A204.1 (cell line): ENCODE results near the gene ANO9.
"Not testable (repeated sequence)": the region's sequence is repeated elsewhere in the genome, so short reads cannot be mapped to it uniquely, and the experiment has no call there.

Source experiments
- FAIRE-seq: peaks from 2 replicates; lab custom pipeline; 2012; peaks lifted over from hg19 to GRCh38; lab: Jason Lieb, UNC

The ANO9 gene

DNA sequence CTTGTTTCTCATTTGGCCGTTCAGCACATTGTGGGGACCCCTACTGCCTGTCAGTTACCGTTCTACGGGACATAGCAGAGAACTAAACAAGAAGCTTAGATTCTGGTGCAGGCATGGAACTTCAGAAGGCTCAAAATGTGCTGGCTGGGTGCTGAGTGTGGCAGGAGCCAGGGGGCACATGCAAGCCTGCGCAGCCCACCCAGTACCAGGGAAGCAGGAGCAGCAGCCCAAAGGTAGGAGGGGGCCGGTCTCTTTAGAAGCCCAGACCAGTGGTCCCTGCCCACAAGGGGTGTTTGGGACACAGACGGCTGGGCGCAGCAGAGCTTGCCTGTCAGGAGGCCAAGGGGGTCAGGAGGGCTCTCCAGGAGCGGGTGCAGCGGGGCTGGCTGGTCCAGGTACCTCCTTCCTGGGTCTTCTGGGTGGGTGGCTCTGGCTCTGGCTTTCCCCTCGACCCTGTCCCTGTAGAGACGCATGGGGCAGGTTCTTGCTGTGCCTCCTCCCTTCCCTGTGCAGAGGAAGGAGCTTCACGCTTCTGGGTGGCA, 10.5 kb upstream of the ANO9 start:
- no peak for FAIRE-seq

DNA sequence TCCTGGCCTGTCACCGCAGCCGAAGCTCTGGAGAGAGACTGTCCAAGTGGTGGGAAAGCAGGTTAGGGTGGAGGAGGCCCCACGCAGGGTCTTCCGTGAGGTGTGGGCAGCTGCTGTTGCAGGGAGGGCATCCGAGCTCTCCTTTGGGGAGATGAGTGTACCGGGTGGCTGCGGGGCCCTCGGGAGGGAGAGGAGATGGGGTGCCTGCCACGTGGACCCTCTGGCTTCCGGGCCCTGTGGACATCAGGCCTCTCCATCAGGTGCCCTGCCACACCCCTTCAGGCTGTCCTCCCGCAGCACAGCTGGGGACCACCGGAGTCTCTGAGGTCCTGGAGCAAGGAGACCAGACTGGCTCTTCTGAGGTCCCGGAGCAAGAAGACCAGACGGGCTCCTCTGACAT, 9.9 kb upstream of the ANO9 start:
- FAIRE-seq = no peak

DNA sequence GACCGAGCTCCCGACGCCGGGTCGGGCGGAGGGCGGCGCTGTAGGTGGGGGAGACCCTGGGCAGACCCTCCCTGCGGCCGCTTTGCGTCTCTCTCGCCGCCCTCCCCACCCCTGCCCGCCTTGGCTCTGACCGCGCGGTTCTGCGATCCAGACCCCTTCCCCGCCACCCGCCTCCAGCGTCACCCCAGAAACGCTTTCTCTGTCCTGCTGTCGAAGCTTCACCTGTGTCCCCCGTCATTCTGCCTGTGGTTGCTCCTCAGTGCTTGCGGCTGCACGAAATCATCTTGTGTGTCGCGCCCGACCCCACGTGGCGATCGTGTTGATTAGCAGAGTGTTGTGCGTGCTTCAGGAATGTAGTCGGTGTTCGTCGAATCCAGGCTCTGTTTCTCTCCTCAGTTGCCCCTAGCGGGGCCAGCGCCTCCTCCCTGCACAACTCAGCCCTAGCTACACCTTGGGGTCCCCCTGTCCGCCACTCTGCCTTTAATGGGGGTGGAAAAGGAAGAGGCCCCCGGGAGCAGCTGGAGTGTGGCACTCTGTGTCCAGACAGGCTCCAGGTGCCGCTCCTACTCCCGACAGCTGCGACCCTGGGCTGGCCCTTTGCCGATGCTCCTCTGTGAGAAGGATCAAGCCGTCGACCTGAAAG, 9.1 kb upstream of the ANO9 start:
- no peak for FAIRE-seq

DNA sequence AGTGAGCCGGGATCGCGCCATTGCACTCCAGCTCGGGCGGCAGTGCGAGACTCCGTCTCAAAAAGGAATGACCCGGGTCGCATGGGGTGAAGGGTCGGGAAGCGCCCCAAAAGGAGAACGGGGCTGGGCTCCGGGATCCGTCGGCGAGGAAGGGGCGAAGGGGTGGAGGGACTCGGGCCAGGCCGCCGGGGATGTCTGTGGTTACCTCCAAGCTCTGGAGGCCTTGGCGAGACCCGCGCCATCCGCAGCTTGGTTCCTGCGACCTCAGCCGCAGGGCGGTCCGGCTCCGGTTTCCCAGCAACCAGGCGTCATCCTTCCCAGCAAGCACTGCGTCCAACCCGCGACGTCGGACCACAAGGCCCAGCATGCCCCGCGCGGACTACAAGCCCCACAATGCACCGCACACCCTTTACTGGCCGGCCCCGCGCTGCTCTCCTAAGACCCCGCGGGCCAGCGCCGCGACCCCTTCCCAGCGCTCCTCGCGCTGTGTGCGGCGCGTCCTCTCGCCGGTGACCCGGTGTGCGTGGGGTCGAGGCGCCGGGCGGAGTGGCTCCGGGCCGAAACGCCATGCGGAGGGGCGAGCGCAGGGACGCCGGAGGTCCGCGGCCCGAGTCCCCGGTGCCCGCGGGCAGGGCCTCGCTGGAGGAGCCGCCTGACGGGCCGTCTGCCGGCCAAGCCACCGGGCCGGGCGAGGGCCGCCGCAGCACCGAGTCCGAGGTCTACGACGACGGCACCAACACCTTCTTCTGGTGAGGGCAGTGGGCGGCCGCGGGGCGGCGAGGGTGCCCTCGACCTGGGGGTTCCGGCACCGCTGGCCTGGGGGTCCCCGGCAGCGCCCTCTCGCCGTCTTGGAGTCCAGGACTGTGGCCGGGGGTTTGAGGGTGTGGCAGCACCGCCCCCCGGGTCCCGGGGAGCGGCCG, 8.3 kb upstream of the ANO9 start, which contains the start of gene PTDSS2:
Gene PTDSS2 (plus strand): TSS at position 391 of the 920 bp plus-strand sequence. CDS start 177 bp downstream, at position 568.
- FAIRE-seq = peak; percentile 71

DNA sequence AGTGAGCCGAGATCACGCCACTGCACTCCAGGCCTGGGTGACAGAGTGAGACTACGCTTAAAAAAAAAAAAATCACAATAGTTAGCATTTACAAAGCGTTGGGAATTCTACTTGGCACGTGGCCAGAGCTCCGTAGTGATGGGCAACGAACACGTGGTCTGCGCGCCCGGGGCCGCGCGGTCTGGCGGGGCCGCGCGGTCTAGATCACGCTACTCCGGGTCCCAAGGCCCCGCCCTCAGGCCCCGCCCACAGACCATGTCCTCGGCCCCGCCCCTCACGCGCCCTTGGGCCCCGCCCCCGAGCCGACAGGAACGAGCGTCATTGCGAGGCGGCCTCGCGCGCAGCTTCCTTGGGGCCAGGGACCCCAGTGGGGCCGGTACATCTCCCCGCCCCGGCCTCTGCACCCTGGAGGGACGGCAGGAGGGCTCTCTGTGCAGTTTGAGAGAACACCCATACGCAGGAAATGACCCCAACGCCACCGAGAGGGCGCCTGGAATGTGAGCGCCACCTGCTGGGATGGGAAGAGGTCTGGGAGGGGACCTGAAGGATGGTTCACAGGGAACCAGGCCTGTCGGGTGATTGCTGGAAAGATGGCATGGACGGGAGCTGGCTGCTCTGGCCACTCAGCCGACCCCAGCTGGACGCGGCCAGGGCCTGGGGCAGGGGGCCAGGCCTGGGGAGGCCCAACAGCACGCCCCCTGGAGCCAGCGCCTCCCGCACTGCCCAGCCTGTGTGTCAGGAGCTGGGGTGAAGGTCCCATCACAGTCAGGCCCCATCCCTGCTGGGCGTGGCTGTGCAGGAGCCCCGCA, 6.3 kb upstream of the ANO9 start:
- FAIRE-seq = no peak

DNA sequence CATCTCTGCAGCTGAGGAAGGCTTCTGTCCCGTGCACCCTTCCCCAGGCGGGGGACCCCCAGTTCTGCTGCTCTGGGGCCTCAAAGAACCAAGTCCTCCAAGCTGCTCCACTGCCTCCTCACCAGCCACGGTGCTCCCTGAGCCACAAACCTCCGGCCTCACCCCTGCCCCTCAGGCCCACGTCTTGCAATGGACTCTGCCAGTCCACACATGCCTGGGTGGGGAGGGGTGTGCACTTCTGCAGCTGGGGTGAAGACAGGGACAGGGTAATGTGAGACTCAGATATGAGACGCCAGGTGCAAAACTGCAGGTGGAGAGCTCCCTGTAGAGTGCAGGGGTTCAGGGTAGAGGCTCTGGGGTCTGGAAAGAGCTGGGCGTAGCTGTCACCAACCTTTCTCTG, 5.1 kb upstream of the ANO9 start:
- no peak for FAIRE-seq

DNA sequence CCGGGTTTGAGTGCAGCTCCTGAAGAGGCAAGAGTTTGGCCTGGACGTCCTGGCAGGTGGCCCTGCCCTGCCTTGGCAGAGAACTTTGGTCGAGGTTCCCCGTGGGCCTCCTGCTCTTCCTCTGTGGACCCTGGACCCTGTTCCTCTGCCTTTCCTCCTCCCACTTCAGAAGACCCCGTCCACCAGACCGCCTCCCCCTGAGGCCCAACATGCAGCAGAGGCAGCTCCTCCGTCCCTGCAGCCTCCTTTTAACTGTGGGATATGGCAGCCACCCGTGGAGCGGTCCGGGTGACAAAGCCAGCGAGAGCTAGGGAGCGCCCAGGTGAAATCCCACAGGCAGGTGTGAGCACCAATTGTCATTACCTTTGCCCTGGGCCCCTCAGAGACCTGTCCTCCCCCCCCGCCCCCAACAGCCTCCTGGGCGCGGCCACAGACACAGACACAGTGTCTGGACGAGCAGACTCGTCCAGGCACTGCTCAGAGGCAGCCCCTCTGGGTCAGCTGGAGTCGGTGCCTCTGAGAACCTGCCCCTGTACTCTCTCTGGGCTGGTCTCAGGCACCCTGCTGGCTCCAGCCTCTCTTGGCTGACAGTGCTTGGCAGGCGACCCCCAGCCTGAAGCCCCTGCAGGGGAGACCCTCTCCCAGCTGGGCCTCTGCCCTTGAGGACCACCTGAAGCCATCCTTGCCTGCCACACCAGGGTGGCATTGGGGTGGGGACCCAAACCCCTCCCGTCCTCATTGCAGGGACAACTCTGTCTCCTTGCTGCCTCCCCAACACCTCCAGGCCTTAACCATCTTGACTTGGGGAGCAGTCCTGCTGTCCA, 4.2 kb upstream of the ANO9 start:
- no peak for FAIRE-seq

DNA sequence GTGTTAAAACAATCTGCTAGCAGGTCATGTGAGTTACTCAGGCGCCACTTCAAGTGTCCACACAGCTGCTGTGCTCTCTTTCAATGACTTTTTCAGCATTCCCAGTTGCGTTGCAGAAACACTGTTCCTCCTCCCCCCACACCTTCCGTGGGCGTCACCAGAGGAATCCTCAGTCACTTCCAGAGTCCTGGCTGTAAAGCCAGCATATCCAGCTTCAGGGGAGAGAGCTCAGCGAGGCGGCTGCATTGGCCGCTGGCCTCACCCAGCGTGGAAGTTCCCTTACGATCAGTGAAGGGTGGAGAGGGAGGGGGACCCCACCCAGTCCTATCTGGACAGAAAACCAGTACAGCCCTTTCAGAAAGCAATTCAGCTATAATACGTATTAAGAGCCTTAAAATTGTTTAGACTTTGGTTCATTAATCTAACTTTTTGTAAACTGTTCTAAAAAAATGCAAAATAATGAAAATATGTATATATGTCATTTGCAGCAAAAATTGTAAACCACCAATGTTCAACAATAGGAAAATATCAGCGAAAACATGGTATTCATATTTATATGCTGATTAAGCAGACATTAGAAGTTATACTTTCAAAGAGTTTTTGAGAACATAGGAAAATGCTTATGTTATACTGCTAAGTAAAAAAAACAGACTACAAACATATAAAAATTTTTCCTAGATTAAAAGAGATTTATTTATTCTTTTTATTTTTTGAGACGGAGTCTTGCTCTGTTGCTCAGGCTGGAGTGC, 2.8 kb upstream of the ANO9 start:
- FAIRE-seq = no peak

DNA sequence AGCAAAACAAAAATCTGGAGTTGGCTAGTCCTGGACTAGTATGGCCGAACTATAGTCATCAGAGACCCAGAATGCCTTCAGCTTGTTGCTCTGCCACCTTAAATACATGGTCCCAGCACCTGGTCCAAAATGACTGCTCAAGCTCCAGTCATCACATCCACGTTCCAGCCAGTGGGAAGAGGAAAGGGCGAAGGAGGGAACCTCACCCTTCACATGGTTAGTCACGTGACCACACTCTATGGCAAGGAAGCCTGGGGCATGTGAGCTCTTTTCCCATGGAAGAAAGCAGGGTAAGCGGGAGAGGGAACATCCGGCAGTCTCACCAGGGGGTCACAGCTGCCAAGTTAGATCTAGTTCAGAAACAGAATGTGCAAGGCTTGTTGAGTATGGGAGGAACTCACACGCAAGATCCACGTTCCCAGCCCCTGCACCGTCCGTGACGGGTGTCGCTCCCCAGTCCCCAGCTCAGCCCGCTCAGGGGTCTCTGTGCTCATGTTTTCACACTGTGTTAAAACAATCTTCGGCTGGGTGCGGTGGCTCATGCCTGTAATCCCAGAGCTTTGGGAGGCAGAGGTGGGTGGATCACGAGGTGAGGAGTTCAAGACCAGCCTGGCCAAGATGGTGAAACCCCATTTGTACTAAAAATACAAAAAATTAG, 1.9 kb upstream of the ANO9 start:
- no peak for FAIRE-seq

DNA sequence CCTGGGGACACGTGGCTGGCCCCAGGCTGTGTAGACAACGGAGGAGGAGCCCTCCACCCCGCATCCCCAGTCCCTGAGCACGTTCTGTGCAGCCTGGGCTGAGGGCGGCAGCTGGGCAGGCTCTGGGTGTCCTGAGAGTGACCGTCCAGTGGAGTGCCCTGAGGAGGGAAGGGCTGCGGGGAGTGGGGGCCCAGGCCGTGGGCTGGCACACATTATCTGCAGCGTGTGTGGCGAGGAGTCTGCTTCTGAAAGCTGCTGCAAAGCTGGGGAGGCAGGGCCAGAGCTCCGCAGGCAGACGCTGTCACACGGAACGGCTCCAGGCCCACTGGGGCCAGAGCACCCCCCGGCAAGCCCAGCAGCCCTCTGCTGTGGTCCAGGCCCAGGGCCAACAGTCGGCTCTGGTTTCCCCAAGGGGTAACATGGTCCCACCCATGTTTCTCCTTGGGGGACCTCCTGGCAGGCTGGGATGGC, 835 bp upstream of the ANO9 start:
- no peak for FAIRE-seq

DNA sequence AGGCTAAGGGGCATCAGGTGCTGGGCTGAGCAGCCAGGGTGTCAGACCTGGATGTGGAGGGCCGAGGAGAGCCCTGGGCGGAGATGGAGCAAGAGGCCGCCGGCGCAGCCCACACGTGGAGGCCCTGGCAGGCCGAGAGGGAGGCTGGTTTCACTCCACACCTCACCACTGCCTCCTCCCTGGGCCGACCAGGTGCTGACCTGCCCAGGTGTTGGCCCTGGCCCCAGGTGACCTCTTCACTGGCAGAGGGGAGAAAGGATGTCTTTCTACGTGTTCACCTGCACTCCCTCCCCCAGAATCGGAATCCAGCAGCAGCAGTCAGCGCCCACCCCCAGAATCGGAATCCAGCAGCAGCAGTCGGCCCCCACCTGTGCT, 781 bp downstream of the ANO9 start:
- no peak for FAIRE-seq

DNA sequence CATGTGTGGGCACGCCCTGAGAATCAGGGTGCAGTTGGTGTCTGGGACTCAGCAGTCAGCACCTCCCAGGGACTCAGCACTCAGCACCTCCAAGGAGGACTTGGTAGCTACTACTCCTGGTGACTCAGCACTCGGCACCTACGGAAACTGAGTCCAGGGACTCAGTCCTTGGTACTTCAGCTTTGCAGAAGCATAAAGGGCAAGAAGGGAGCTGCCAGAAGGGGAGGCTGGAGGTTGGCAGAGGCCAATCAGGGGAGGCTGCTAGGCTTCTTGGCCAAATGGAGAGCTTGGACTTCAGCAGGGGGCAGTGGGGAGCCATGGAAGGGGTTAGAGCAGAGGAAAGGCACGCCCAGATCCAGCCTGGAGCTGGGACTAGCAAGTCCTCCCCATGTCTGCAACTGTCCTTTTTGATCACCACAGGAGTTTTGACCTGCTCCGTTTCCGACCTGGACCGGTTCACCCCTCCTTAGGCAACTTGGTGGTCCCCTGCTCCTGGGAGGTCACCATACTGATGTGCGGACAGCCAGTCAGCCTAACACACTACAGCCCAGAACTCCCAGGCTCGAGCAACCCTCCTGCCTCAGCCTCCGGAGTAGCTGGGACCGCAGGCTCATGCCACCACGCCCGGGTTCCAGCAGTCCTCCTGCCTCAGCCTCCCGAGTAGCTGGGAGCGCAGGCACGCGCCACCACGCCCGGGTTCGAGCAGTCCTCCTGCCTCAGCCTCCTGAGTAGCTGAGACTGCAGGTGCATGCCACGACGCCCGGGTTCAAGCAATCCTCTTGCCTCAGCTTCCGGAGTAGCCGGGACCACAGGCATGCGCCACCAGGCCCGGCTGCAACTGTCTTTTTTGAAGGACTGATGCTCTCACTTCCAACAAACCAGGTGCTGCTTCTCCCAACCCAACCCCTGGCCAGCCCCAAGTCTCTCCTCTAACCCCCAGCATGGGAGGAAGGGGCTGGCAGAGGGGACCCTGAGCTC, 1.5 kb downstream of the ANO9 start:
- FAIRE-seq = no peak

DNA sequence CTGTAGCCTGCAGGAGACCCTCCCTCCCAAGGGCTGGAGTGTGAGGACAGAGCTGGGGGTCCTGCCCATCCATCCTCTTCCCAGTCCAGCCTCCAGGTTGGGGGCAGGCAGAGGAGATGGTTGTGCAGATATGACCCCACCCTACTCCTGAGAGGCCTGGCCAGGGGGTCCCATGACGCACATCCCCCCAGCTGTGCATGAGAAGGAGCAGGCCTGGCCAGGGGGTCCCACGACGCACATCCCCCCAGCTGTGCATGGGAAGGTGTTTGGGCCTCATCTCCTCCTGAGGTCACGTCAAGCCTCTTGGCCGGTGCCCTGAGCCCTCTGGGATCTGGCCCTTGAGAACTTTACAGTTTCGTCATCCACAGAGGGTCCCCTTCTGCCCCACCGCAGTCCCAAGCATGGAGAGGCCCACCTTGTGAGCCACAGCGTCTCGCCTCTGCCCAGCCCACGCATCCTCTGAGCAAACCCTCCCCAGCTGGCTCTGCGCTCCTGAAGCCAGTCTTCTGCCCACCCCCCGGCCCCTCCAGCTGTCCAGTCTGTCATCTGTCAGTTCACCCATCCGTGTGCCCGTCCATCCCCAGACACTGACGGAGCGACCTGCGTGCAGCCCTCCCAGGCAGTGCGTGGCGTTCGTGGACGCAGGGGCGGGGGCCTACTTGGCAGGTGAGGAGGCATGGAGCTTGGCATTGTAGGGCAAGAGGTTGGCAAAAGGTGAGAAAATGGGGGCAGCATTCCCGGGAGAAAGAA, 2.3 kb downstream of the ANO9 start:
- FAIRE-seq = no peak

DNA sequence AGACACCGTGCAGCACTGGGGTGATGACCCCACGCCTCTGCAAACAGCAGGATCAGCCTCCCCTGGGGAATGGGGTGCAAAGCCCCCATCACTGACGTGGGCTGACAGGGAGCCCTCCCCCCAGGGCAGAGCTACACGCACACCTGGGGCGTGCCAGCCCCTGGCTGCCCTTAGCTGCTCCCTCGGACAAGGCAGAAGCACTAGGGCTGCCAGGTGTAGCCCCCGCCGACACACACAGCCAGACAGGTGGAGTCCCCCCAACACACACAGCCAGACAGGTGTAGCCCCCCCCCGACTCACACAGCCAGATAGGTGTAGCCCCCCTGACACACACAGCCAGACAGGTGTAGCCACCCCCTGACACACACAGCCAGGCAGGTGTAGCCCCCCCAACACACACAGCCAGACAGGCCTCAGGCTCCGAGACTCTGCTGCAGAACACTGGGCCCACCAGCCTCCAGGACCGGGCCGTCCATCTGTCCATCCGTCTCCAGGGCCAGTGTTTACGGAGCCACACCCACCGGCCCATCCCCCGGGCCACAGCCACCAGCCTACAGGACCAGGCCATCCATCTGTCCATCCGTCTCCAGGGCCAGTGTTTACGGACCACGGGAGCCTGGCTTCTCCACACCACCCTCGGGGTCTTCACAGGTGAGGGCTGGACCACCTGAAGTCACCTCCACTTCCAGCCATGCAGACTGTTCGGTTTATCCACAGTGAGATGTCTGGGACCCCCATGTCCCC, 3.5 kb downstream of the ANO9 start:
- no peak for FAIRE-seq

DNA sequence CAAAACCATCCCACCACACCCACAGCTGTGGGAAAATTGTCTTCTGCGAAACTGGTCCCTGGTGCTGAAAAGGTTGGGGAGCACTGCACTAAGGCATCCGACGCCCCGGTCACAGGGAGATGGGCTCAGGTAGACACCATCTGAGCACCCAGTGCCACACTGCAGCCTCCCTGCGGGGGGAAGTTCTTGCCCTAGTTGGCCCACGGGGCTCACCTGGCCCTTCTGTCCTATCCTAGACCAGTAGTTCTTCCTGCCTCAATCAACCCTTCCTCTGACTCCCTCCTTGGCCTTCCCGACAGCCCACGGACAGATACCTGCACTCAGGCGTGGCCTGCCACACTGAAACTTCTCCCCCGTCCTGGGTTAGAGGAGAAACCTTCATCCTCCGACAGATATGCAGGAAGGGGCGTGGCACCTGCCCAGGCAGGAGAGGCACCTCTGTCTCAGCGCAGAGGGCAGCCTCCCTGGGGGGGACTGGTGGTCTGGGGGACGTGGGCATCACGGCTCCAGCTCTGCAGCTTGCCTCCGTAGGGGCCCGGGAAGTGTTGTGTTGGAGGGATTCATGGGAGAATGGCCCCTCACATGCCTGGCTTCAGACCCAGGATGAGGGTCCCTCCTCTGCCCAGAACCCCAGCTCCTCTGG, 4.5 kb downstream of the ANO9 start:
- FAIRE-seq = no peak

DNA sequence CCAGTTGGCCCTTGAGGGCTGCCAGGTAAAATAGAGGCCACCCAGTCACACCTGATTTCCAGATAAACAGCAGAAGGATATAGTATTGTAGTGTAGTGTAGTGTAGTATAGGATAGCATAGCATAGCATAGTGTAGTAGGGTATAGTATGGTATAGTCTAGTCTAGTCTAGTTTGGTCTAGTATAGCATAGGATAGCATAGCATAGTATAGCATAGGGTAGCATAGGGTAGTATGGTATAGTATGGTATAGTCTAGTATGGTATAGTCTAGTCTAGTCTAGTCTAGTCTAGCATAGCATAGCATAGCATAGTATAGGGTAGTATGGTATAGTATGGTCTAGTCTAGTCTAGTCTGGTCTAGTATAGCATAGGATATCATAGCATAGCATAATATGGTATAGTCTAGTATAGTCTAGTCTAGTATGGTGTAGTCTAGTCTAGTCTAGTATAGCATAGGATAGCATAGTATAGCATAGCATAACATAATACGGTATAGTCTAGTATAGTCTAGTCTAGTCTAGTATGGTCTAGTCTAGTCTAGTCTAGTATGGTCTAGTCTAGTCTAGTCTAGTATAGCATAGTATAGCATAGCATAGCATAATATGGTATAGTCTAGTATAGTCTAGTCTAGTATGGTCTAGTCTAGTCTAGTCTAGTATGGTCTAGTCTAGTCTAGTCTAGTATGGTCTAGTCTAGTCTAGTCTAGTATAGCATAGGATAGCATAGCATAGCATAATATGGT, 6.6 kb downstream of the ANO9 start:
- FAIRE-seq = not testable (repeated sequence)
